ENCODE measurements around the gene DNM2.

The DNM2 gene

DNA sequence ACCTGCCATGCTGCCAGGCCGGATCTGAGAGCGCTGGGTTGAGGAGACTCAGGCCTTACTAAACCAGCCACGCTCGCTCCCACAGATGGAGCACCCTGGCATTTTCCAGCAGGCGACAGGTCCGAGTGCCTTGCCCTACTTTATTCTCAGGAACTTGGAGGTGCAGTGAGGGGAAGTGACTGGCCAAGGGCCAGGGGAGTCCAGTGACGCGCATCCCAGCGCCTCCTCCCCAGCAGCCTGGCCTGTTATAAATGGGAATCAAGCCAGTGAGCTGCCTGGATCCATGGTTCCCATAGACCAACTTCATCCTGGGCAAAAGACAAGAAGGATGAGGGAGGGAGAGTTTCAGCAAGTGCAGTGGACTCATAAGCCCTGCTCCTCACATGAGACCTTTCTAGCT, 82.6 kb downstream of the DNM2 start:
- WGBS (ENCODE audit: extremely low coverage, insufficient coverage, insufficient read length) = no CpG with 5 or more reads among the region's 9 CpGs

DNA sequence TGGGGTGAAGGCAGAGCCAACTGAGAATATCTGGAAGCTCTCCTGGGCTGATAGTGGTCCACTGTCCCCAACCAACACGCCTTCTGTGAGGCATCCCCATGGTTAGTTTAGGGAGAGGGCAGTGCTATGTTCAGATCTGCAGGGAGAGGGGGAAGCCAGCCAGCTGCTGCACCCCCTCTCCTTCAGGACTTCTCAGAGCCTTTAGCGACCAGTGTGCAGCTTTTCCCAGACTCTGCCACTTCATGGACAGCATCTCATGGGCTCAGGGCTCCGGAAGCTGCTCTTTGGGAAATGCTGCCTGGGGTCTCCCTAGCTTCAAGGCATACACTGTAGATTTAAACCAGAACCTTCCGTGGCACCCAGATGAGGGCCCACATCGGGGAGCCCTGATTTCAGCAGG, 84.6 kb downstream of the DNM2 start:
- Histone ChIP-seq H3K79me1 (ENCODE audit: low read length) (no peaks in the 10 kb centered on the region), H3K36me3 (ENCODE audit: control insufficient read depth in 1 of 2, insufficient read depth in 2 of 2, low read length in 2 of 2) (peaks cover 68 to 75% of the 10 kb centered on the region in 2 experiments), H2BK5ac (ENCODE audit: low read depth, low read length, poor library complexity) (no peak overlapping the region), H3K79me2 (ENCODE audit: control insufficient read depth, insufficient read depth, low read length, poor library complexity) (no peaks in the 10 kb centered on the region), H3K9ac (ENCODE audit: low read length) (no peak overlapping the region), H3K4ac (ENCODE audit: low read depth, low read length) (no peak overlapping the region), H2AK5ac (ENCODE audit: low read length) (no peak overlapping the region), H3K14ac (ENCODE audit: low read length) (no peak overlapping the region), H4K8ac (ENCODE audit: low read depth, low read length) (no peak overlapping the region), H4K91ac (ENCODE audit: low read depth, low read length) (no peak overlapping the region), H3K4me1 (ENCODE audit: control insufficient read depth in 1 of 2, insufficient read depth in 2 of 2, low read length in 2 of 2) (no peaks in the 10 kb centered on the region), H2AFZ (ENCODE audit: insufficient read depth, low read length, poor library complexity) (no peak overlapping the region), H3K4me3 (ENCODE audit: low read depth, low read length) (no peak overlapping the region), H3K27ac (ENCODE audit: low read depth, low read length) (no peak overlapping the region), H3K9me3 (ENCODE audit: insufficient read depth, low read depth, low read length) (no peaks in the 10 kb centered on the region), H2BK12ac (ENCODE audit: low read length) (no peak overlapping the region), H2BK120ac (ENCODE audit: insufficient read depth, low read length, poor library complexity) (no peak overlapping the region), H3K27me3 (ENCODE audit: insufficient read depth, low read length) (no peaks in the 10 kb centered on the region), H3K23ac (ENCODE audit: low read length) (no peak overlapping the region), H4K12ac (ENCODE audit: low read depth, low read length) (no peak overlapping the region), H3K4me2 (ENCODE audit: low read length) (no peak overlapping the region), H3K18ac (ENCODE audit: low read length) (no peak overlapping the region)
- WGBS (ENCODE audit: extremely low coverage, insufficient coverage, insufficient read length) = no CpG with 5 or more reads among the region's 5 CpGs
- DNase-seq = no peak

More for the DNA sequence above, 82.6 kb downstream of the DNM2 start:
- H2BK5ac ChIP-seq (ENCODE audit: low read depth, low read length, poor library complexity) = no peak overlapping the region
- H3K9me3 ChIP-seq (ENCODE audit: insufficient read depth, low read depth, low read length) = no peaks in the 10 kb centered on the region
- no peak overlapping the region for H3K23ac ChIP-seq (ENCODE audit: low read length)
- no peak overlapping the region for H2AK5ac ChIP-seq (ENCODE audit: low read length)
- H3K4ac ChIP-seq (ENCODE audit: low read depth, low read length) = no peak overlapping the region
- peaks cover 78 to 88% of the 10 kb centered on the region in 2 experiments for H3K36me3 ChIP-seq (ENCODE audit: control insufficient read depth in 1 of 2, insufficient read depth in 2 of 2, low read length in 2 of 2)
- no peak overlapping the region for H3K18ac ChIP-seq (ENCODE audit: low read length)
- H3K79me1 ChIP-seq (ENCODE audit: low read length) = no peaks in the 10 kb centered on the region
- H4K12ac ChIP-seq (ENCODE audit: low read depth, low read length) = no peak overlapping the region
- H3K79me2 ChIP-seq (ENCODE audit: control insufficient read depth, insufficient read depth, low read length, poor library complexity) = no peaks in the 10 kb centered on the region
- H2BK120ac ChIP-seq (ENCODE audit: insufficient read depth, low read length, poor library complexity) = no peak overlapping the region
- H2BK12ac ChIP-seq (ENCODE audit: low read length) = no peak overlapping the region
- H3K4me1 ChIP-seq (ENCODE audit: control insufficient read depth in 1 of 2, insufficient read depth in 2 of 2, low read length in 2 of 2) = no peaks in the 10 kb centered on the region
- H3K4me2 ChIP-seq (ENCODE audit: low read length) = no peak overlapping the region
- no peak overlapping the region for H2AFZ ChIP-seq (ENCODE audit: insufficient read depth, low read length, poor library complexity)
- no peaks in the 10 kb centered on the region for H3K27me3 ChIP-seq (ENCODE audit: insufficient read depth, low read length)
- no peak overlapping the region for H4K91ac ChIP-seq (ENCODE audit: low read depth, low read length)
- H4K8ac ChIP-seq (ENCODE audit: low read depth, low read length) = no peak overlapping the region
- DNase-seq = no peak
- no peak overlapping the region for H3K14ac ChIP-seq (ENCODE audit: low read length)
- H3K27ac ChIP-seq (ENCODE audit: low read depth, low read length) = no peak overlapping the region
- no peak overlapping the region for H3K9ac ChIP-seq (ENCODE audit: low read length)
- H3K4me3 ChIP-seq (ENCODE audit: low read depth, low read length) = no peak overlapping the region

DNA sequence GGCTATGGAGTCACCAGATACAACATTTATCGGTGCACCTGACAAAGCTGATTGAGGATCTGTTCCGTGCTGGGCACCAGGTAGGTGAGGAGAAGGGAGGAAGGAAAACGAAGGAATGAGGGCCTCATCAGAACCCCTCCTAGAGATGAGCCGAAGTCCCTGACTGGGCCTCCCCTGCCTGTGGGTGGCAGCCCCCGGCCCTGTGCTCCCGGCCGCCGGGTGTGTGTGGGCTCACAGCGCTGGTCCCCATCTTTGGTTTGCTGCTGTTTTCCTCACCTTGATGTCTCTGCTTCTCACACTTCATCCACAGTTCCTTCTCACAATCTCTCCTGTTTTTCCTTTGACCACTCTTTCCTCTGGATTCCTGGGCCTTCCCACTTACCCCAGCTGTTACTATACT, 85.4 kb downstream of the DNM2 start:
- Histone ChIP-seq H3K79me1 (ENCODE audit: low read length) (no peaks in the 10 kb centered on the region), H2BK12ac (ENCODE audit: low read length) (no peak overlapping the region), H3K23ac (ENCODE audit: low read length) (no peak overlapping the region), H3K27me3 (ENCODE audit: insufficient read depth, low read length) (no peaks in the 10 kb centered on the region), H3K79me2 (ENCODE audit: control insufficient read depth, insufficient read depth, low read length, poor library complexity) (no peaks in the 10 kb centered on the region), H3K27ac (ENCODE audit: low read depth, low read length) (no peak overlapping the region), H2BK120ac (ENCODE audit: insufficient read depth, low read length, poor library complexity) (no peak overlapping the region), H4K91ac (ENCODE audit: low read depth, low read length) (no peak overlapping the region), H4K8ac (ENCODE audit: low read depth, low read length) (no peak overlapping the region), H2BK5ac (ENCODE audit: low read depth, low read length, poor library complexity) (no peak overlapping the region), H3K36me3 (ENCODE audit: control insufficient read depth in 1 of 2, insufficient read depth in 2 of 2, low read length in 2 of 2) (peaks cover 63 to 67% of the 10 kb centered on the region in 2 experiments), H2AFZ (ENCODE audit: insufficient read depth, low read length, poor library complexity) (no peak overlapping the region), H3K4ac (ENCODE audit: low read depth, low read length) (no peak overlapping the region), H3K18ac (ENCODE audit: low read length) (no peak overlapping the region), H3K9ac (ENCODE audit: low read length) (no peak overlapping the region), H3K4me2 (ENCODE audit: low read length) (no peak overlapping the region), H4K12ac (ENCODE audit: low read depth, low read length) (no peak overlapping the region), H3K9me3 (ENCODE audit: insufficient read depth, low read depth, low read length) (no peaks in the 10 kb centered on the region), H3K4me3 (ENCODE audit: low read depth, low read length) (no peak overlapping the region), H3K4me1 (ENCODE audit: control insufficient read depth in 1 of 2, insufficient read depth in 2 of 2, low read length in 2 of 2) (no peaks in the 10 kb centered on the region), H3K14ac (ENCODE audit: low read length) (no peak overlapping the region), H2AK5ac (ENCODE audit: low read length) (no peak overlapping the region)
- no CpG with 5 or more reads among the region's 9 CpGs for WGBS (ENCODE audit: extremely low coverage, insufficient coverage, insufficient read length)
- DNase-seq = no peak

DNA sequence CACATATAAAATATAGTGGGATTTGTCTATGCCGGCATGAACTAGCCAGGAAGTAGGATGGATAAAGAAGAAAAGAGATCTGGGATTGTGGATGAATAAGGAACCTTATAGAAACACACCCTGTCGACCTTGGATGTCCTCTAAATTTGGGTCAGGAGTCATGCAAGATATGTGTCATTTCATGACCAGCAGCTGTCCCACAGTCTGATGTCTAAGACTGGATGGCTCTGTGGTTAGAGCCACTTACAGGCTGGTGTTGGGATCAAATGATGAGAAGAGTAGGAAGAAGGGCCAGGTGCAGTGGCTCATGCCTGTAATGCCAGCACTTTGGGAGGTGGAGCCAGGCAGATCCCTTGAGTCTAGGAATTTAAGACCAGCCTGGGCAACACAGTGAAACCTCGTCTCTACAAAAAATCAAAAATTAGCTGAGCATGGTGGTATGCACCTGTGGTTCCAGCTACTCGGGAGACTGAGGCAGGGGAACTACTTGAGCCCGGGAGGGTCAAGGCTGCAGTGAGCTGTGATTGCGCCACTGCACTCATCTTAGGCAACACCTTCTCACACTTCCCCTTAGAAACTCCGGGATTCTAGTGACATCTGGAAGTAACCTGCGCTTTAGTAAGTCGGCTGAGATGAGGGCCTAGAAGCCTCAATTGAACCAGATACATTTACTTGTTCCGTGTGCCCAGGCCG, 87.3 kb downstream of the DNM2 start:
- no peak overlapping the region for H3K4me3 ChIP-seq (ENCODE audit: low read depth, low read length)
- H3K14ac ChIP-seq (ENCODE audit: low read length) = no peak overlapping the region
- no peak overlapping the region for H2AFZ ChIP-seq (ENCODE audit: insufficient read depth, low read length, poor library complexity)
- H2AK5ac ChIP-seq (ENCODE audit: low read length) = no peak overlapping the region
- H3K4me1 ChIP-seq (ENCODE audit: control insufficient read depth in 1 of 2, insufficient read depth in 2 of 2, low read length in 2 of 2) = no peaks in the 10 kb centered on the region
- no peak overlapping the region for H3K9ac ChIP-seq (ENCODE audit: low read length)
- WGBS (ENCODE audit: extremely low coverage, insufficient coverage, insufficient read length) = no CpG with 5 or more reads among the region's 11 CpGs
- H3K79me1 ChIP-seq (ENCODE audit: low read length) = no peaks in the 10 kb centered on the region
- H3K27ac ChIP-seq (ENCODE audit: low read depth, low read length) = no peak overlapping the region
- H3K79me2 ChIP-seq (ENCODE audit: control insufficient read depth, insufficient read depth, low read length, poor library complexity) = no peaks in the 10 kb centered on the region
- no peak for DNase-seq
- no peak overlapping the region for H2BK120ac ChIP-seq (ENCODE audit: insufficient read depth, low read length, poor library complexity)
- no peak overlapping the region for H3K4me2 ChIP-seq (ENCODE audit: low read length)
- no peak overlapping the region for H2BK12ac ChIP-seq (ENCODE audit: low read length)
- no peak overlapping the region for H3K4ac ChIP-seq (ENCODE audit: low read depth, low read length)
- H3K36me3 ChIP-seq (ENCODE audit: control insufficient read depth in 1 of 2, insufficient read depth in 2 of 2, low read length in 2 of 2) = peaks cover 68 to 69% of the 10 kb centered on the region in 2 experiments
- no peak overlapping the region for H2BK5ac ChIP-seq (ENCODE audit: low read depth, low read length, poor library complexity)
- H4K12ac ChIP-seq (ENCODE audit: low read depth, low read length) = no peak overlapping the region
- H3K27me3 ChIP-seq (ENCODE audit: insufficient read depth, low read length) = no peaks in the 10 kb centered on the region
- no peaks in the 10 kb centered on the region for H3K9me3 ChIP-seq (ENCODE audit: insufficient read depth, low read depth, low read length)
- H3K23ac ChIP-seq (ENCODE audit: low read length) = no peak overlapping the region
- H4K91ac ChIP-seq (ENCODE audit: low read depth, low read length) = no peak overlapping the region
- H4K8ac ChIP-seq (ENCODE audit: low read depth, low read length) = no peak overlapping the region
- no peak overlapping the region for H3K18ac ChIP-seq (ENCODE audit: low read length)
